ENCODE data around the gene PPFIA4. TPM values are rescaled to one million over a fixed set of nuclear protein-coding genes. Genes with fewer than 3 reads are reported as not detected.

Gene PPFIA4
- total RNA-seq, 1 experiment from 2014 or later = 21.1 TPM

DNA sequence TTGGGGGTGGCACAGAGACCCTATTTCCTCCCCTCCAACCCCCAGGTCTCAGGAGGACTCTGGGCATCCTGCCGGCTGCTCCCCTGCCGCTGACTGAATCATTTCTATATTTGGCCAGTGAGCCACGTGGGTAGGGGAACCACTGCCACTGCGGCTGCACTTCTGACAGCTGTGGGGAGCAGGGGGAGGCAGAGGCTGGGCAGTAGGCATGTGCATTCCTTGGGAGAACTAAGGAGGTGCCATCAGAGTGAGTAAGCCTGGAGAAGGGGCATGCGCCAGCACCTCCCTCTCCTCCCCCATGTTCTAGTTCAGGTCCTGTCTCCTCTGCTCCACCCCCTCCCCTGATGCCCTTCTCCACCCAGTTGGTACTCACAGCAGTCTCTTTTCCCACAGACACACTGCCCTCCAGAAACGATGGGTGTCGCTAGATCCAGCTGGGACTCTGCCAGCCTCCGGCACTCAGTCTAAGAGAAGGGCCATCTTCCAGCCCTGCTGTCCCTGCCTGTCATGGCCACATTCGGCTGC lies 12.0 kb downstream of the PPFIA4 start (continued):
- TF ChIP-seq, protein P1, sequence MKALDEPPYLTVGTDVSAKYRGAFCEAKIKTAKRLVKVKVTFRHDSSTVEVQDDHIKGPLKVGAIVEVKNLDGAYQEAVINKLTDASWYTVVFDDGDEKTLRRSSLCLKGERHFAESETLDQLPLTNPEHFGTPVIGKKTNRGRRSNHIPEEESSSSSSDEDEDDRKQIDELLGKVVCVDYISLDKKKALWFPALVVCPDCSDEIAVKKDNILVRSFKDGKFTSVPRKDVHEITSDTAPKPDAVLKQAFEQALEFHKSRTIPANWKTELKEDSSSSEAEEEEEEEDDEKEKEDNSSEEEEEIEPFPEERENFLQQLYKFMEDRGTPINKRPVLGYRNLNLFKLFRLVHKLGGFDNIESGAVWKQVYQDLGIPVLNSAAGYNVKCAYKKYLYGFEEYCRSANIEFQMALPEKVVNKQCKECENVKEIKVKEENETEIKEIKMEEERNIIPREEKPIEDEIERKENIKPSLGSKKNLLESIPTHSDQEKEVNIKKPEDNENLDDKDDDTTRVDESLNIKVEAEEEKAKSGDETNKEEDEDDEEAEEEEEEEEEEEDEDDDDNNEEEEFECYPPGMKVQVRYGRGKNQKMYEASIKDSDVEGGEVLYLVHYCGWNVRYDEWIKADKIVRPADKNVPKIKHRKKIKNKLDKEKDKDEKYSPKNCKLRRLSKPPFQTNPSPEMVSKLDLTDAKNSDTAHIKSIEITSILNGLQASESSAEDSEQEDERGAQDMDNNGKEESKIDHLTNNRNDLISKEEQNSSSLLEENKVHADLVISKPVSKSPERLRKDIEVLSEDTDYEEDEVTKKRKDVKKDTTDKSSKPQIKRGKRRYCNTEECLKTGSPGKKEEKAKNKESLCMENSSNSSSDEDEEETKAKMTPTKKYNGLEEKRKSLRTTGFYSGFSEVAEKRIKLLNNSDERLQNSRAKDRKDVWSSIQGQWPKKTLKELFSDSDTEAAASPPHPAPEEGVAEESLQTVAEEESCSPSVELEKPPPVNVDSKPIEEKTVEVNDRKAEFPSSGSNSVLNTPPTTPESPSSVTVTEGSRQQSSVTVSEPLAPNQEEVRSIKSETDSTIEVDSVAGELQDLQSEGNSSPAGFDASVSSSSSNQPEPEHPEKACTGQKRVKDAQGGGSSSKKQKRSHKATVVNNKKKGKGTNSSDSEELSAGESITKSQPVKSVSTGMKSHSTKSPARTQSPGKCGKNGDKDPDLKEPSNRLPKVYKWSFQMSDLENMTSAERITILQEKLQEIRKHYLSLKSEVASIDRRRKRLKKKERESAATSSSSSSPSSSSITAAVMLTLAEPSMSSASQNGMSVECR (CRISPR knock-in tag; IDR thresholded peaks at IDR 0.05; ENCODE audit: borderline replicate concordance) = no peak
- TF ChIP-seq, protein P2, sequence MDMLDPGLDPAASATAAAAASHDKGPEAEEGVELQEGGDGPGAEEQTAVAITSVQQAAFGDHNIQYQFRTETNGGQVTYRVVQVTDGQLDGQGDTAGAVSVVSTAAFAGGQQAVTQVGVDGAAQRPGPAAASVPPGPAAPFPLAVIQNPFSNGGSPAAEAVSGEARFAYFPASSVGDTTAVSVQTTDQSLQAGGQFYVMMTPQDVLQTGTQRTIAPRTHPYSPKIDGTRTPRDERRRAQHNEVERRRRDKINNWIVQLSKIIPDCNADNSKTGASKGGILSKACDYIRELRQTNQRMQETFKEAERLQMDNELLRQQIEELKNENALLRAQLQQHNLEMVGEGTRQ (CRISPR knock-in tag; IDR thresholded peaks at IDR 0.05) = no peak
- TF ChIP-seq, protein P3, sequence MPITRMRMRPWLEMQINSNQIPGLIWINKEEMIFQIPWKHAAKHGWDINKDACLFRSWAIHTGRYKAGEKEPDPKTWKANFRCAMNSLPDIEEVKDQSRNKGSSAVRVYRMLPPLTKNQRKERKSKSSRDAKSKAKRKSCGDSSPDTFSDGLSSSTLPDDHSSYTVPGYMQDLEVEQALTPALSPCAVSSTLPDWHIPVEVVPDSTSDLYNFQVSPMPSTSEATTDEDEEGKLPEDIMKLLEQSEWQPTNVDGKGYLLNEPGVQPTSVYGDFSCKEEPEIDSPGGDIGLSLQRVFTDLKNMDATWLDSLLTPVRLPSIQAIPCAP (CRISPR knock-in tag; IDR thresholded peaks at IDR 0.05) = no peak
- no peak for TF ChIP-seq ESRRA (CRISPR knock-in tag; IDR thresholded peaks at IDR 0.05; ENCODE audit: borderline replicate concordance)
- TF ChIP-seq, protein P4, sequence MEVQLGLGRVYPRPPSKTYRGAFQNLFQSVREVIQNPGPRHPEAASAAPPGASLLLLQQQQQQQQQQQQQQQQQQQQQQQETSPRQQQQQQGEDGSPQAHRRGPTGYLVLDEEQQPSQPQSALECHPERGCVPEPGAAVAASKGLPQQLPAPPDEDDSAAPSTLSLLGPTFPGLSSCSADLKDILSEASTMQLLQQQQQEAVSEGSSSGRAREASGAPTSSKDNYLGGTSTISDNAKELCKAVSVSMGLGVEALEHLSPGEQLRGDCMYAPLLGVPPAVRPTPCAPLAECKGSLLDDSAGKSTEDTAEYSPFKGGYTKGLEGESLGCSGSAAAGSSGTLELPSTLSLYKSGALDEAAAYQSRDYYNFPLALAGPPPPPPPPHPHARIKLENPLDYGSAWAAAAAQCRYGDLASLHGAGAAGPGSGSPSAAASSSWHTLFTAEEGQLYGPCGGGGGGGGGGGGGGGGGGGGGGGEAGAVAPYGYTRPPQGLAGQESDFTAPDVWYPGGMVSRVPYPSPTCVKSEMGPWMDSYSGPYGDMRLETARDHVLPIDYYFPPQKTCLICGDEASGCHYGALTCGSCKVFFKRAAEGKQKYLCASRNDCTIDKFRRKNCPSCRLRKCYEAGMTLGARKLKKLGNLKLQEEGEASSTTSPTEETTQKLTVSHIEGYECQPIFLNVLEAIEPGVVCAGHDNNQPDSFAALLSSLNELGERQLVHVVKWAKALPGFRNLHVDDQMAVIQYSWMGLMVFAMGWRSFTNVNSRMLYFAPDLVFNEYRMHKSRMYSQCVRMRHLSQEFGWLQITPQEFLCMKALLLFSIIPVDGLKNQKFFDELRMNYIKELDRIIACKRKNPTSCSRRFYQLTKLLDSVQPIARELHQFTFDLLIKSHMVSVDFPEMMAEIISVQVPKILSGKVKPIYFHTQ (CRISPR knock-in tag; IDR thresholded peaks at IDR 0.05) = no peak
- TF ChIP-seq, protein P5, sequence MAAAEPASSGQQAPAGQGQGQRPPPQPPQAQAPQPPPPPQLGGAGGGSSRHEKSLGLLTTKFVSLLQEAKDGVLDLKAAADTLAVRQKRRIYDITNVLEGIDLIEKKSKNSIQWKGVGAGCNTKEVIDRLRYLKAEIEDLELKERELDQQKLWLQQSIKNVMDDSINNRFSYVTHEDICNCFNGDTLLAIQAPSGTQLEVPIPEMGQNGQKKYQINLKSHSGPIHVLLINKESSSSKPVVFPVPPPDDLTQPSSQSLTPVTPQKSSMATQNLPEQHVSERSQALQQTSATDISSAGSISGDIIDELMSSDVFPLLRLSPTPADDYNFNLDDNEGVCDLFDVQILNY (CRISPR knock-in tag; IDR thresholded peaks at IDR 0.05) = no peak
- TF ChIP-seq, protein P6, sequence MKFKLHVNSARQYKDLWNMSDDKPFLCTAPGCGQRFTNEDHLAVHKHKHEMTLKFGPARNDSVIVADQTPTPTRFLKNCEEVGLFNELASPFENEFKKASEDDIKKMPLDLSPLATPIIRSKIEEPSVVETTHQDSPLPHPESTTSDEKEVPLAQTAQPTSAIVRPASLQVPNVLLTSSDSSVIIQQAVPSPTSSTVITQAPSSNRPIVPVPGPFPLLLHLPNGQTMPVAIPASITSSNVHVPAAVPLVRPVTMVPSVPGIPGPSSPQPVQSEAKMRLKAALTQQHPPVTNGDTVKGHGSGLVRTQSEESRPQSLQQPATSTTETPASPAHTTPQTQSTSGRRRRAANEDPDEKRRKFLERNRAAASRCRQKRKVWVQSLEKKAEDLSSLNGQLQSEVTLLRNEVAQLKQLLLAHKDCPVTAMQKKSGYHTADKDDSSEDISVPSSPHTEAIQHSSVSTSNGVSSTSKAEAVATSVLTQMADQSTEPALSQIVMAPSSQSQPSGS (CRISPR knock-in tag; IDR thresholded peaks at IDR 0.05; ENCODE audit: borderline replicate concordance, low read depth) = no peak

DNA sequence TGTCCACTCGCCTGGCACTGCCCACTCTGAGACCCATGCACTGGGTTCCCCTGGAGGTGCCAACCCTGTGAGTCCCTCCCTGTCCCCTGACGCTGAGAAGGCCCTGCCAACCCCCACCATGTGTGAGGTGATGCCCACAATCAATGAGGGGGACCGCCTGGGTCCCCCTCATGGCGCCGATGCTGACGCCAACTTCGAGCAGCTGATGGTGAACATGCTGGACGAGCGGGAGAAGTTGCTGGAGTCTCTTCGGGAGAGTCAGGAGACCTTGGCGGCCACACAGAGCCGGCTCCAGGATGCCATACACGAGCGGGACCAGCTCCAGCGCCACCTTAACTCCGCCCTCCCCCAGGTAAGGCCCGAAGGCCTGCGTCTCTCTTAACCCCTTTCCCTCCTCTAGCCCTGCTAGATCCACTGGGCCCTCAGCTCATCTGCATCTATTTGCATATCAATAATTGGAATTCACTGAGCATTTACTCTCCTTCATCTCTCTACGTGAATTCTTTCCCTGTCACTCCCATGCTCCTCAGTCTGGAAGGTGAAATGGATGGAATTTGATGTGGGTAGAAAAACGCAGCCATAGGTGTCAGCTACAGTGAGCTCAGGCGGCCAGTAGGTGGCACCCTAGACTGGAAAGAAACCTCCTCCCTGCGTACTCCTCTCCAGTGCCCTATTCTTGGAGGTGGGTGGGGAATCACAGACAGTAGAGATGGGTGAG lies 12.8 kb downstream of the PPFIA4 start:
- Mint-ChIP-seq H3K36me3 (peaks cover 7% of the 10 kb centered on the region), H3K9me3 (no peaks in the 10 kb centered on the region), H3K27me3 (ENCODE audit: low read depth) (no peaks in the 10 kb centered on the region; the same call in 1 of the 2 replicates), H3K4me3 (no peak overlapping the region), H3K27ac (no peak overlapping the region), H3K4me1 (peaks cover 26% of the 10 kb centered on the region)
- peak; percentile 80 for DNase-seq (ENCODE audit: low spot score)
- ChIA-PET POLR2A (interaction anchor here (0.8 to 1.3 kb wide), 2 partner anchors 12 to 16 kb away, joined by 3 read pairs; no protein-coding TSS in a partner anchor), CTCF (interaction anchor here (0.5 to 8.9 kb wide), 54 partner anchors 11 to 536 kb away, joined by 3 to 412 read pairs (median 10); partner anchors contain the start of genes ADORA1, CHI3L1, MYBPH and MYOG)
- ATAC-seq = peak; percentile 84
- TF ChIP-seq, protein P7, sequence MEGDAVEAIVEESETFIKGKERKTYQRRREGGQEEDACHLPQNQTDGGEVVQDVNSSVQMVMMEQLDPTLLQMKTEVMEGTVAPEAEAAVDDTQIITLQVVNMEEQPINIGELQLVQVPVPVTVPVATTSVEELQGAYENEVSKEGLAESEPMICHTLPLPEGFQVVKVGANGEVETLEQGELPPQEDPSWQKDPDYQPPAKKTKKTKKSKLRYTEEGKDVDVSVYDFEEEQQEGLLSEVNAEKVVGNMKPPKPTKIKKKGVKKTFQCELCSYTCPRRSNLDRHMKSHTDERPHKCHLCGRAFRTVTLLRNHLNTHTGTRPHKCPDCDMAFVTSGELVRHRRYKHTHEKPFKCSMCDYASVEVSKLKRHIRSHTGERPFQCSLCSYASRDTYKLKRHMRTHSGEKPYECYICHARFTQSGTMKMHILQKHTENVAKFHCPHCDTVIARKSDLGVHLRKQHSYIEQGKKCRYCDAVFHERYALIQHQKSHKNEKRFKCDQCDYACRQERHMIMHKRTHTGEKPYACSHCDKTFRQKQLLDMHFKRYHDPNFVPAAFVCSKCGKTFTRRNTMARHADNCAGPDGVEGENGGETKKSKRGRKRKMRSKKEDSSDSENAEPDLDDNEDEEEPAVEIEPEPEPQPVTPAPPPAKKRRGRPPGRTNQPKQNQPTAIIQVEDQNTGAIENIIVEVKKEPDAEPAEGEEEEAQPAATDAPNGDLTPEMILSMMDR (IDR thresholded peaks at IDR 0.05) = peak; percentile 54
- no peak for TF ChIP-seq ZNF232 (CRISPR knock-in tag; IDR thresholded peaks at IDR 0.05)
